Stimulated activated CD4-positive, alpha-beta T cell treated with anti-CD3 and anti-CD28 coated beads, Interleukin-4, amount 100 ng/mL, for 1 hour (primary cell): Measurements from ENCODE around the gene OR52I1.
A peak's percentile ranks its signal among the peaks of the same experiment; 100 is the strongest.

Source experiments
- DNase-seq: peaks from one replicate; pipeline ENCODE4 v3.0.0-alpha.2; 2020

OR52I1 gene

GRCh38 chr11:4615856-4616444 is 22.1 kb downstream of the OR52I1 start:
- DNase-seq: no peak

GRCh38 chr11:4619514-4619913 is 25.7 kb downstream of the OR52I1 start:
- no peak for DNase-seq

GRCh38 chr11:4626207-4627099 is 32.6 kb downstream of the OR52I1 start:
- peak; percentile 15 for DNase-seq

- no peak for DNase-seq
Measured at GRCh38 chr11:4636136-4636535, 42.3 kb downstream of the OR52I1 start.

- peak; percentile 70 for DNase-seq
Measured at GRCh38 chr11:4636962-4637661, 43.3 kb downstream of the OR52I1 start, which contains the start of gene OR51D1. TSS of gene OR51D1 (plus strand) at chr11:4637477. CDS start at chr11:4639791, 2,314 bp downstream.

GRCh38 chr11:4637662-4638047 is 43.8 kb downstream of the OR52I1 start:
- no peak for DNase-seq

- no peak for DNase-seq
Measured at GRCh38 chr11:4639931-4640330, 46.1 kb downstream of the OR52I1 start.

GRCh38 chr11:4641501-4641900 is 47.7 kb downstream of the OR52I1 start:
- no peak for DNase-seq

GRCh38 chr11:4642043-4642442 is 48.2 kb downstream of the OR52I1 start:
- DNase-seq: no peak

GRCh38 chr11:4643076-4643475 is 49.2 kb downstream of the OR52I1 start:
- no peak for DNase-seq

- no peak for DNase-seq
Measured at GRCh38 chr11:4643682-4644081, 49.8 kb downstream of the OR52I1 start, which contains the start of gene OR51E1. TSS of gene OR51E1 (plus strand) at chr11:4643982. CDS start at chr11:4652527, 8,545 bp downstream.

GRCh38 chr11:4644233-4644632 is 50.4 kb downstream of the OR52I1 start:
- no peak for DNase-seq
